Astrocyte of the cerebellum (primary cell): ENCODE measurements around the gene TTLL11.

Experiments used
- DNase-seq: peaks from one replicate; pipeline ENCODE4 v3.0.0-alpha.2; 2011; ENCODE audit warnings: low read depth
- H3K4me3 ChIP-seq: 2 replicates; pipeline ENCODE4 v1.5.1; 2011; ENCODE audit warnings: mild to moderate bottlenecking, low read depth, low read length, moderate library complexity
- CTCF ChIP-seq: IDR thresholded peaks from 2 replicates; pipeline ENCODE4 v1.5.1; 2012; ENCODE audit warnings: low read length, low read depth, moderate library complexity, mild to moderate bottlenecking; ENCODE audit errors: missing control alignments
- in situ Hi-C: cut with HindIII; loops from 2 replicates; pipeline ENCODE4 v1.10.0; 2017; ENCODE audit warnings: low sequenced_read_pairs

TTLL11 gene

GRCh38 chr9:121927636-121928035 is 165.5 kb downstream of the TTLL11 start:
- in situ Hi-C loops: no loop called here

GRCh38 chr9:121927081-121927480 is 166.0 kb downstream of the TTLL11 start:
- no peak for DNase-seq
- no peak for TF ChIP-seq CTCF
- in situ Hi-C loops: no loop called here
- no peak overlapping the region for H3K4me3 ChIP-seq

More at GRCh38 chr9:121927636-121928035, 165.5 kb downstream of the TTLL11 start:
- TF ChIP-seq CTCF: no peak
- no peak for DNase-seq
- H3K4me3 ChIP-seq: no peak overlapping the region

- in situ Hi-C loops: no loop called here
- no peak for DNase-seq
- TF ChIP-seq CTCF: no peak
- no peak overlapping the region for H3K4me3 ChIP-seq
Observed at GRCh38 chr9:121926351-121926801, 166.7 kb downstream of the TTLL11 start.

- no peak for DNase-seq
- in situ Hi-C loops: no loop called here
- no peak for TF ChIP-seq CTCF
- H3K4me3 ChIP-seq: no peak overlapping the region
Observed at GRCh38 chr9:121925935-121926334, 167.2 kb downstream of the TTLL11 start.

GRCh38 chr9:121924700-121925099 is 168.4 kb downstream of the TTLL11 start:
- TF ChIP-seq CTCF: no peak
- no peak overlapping the region for H3K4me3 ChIP-seq
- in situ Hi-C loops: no loop called here

GRCh38 chr9:121921444-121921843 is 171.7 kb downstream of the TTLL11 start:
- in situ Hi-C loops: no loop called here
- no peak for DNase-seq
- no peak for TF ChIP-seq CTCF
- no peak overlapping the region for H3K4me3 ChIP-seq

More at GRCh38 chr9:121924700-121925099, 168.4 kb downstream of the TTLL11 start:
- DNase-seq: no peak
